Endometrial microvascular endothelial cells (primary cell): ENCODE measurements around the gene CNR2. TPM values are rescaled to one million over a fixed set of nuclear protein-coding genes. Genes with fewer than 3 reads are reported as not detected.
"Not testable (repeated sequence)": the region's sequence is repeated elsewhere in the genome, so short reads cannot be mapped to it uniquely, and the experiment has no call there.

Experiments
- in situ Hi-C: cut with HindIII; loops from 2 replicates; pipeline ENCODE4 v1.10.0; 2017; ENCODE audit warnings: low sequenced_read_pairs, low pct_unique_long_range_greater_than_20kb; ENCODE audit errors: inconsistent ontology term
- total RNA-seq: library from RNA; depleted of rRNA; stranded (reverse); fragments of >200 nt; gene quantifications from one replicate; pipeline ENCODE4 v1.2.3, GENCODE V29; 2015; ENCODE audit errors: inconsistent ontology term

The CNR2 gene
- total RNA-seq: not detected

DNA sequence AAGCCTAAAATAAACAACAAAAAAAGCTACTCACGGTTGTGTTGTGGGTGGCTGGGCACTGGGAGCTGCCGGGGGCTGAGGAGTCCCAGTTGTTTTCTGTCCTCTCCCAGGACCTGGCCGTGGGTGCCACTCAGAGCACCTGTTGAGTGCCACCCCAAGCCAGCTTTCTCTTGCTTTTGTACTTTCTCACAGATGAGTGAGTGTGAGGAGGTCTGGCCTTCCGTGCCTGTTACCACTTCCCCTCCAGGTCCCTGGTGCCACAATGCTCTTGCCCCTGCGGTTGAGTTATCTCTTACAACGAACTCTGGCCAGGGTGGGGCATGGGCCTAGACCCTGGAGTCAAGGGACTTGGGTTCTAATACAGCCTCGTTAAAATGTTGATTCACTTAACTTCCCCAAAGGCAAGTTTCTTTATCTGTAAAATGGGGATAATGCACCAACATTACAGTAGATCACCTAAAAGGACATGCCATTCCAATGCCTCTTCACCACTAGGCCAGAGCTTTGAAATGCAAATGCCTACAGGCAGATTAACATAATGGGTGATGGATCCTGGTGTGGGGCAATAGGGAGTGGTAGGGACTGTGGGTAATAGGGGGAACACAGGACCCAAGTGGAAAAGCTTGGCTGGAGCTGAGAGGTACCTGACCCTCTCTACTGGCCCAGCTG is at the start of gene CNR2:
CNR2 (minus strand) TSS at position 151 of the 669 bp plus-strand sequence. CDS start 37,745 bp downstream, outside the sequence.
- in situ Hi-C loops: no loop called here

- in situ Hi-C loops: loop anchor here (10.0 kb wide), 1 partner anchor 64 kb away; no protein-coding TSS in a partner anchor
Observed at GRCh38 chr1:23960291-23961020, 47.3 kb upstream of the CNR2 start.

GRCh38 chr1:23959461-23960290 is 46.5 kb upstream of the CNR2 start, which contains the start of gene PNRC2:
PNRC2 (plus strand) TSS chr1:23959828; CDS start chr1:23961458, 1,630 bp downstream.
- in situ Hi-C loops: loop anchor here (10.0 kb wide), 1 partner anchor 65 kb away; no protein-coding TSS in a partner anchor

- in situ Hi-C loops: no loop called here
Observed at GRCh38 chr1:23958810-23959460, 45.8 kb upstream of the CNR2 start.

DNA sequence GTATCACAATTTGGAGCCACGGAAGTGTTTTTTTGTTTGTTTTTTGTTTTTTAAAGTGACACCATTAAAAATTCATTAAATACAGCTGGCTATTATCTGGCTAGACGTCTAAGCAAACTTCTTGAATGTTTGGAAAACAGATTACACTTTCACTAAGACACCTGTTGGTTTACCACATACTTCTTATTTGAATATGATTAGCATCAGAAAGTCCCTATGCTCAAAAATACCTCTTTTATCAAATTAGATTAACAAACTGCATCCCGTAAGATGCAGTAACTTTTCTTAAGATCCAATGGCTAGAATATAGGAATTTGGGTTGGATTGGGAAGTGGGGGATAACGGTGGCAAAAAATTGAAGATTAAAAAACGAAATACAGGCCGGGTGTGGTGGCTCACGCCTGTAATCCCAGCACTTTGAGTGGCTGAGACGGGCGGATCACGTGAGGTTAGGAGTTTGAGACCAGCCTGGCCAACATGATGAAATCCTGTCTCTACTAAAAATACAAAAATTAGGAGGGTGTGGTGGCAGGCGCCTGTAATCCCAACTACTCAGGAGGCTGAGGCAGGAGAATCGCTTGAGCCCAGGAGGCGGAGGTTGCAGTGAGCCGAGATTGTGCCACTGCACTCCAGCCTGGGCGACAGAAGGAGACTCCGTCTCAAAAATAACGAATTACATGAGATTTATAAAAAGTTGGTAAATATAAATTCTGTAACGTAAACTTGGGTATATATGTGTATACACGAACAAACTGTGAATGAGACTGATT is 45.1 kb upstream of the CNR2 start:
- in situ Hi-C loops: not testable (repeated sequence)

GRCh38 chr1:23957096-23957495 is 43.9 kb upstream of the CNR2 start:
- in situ Hi-C loops: no loop called here

DNA sequence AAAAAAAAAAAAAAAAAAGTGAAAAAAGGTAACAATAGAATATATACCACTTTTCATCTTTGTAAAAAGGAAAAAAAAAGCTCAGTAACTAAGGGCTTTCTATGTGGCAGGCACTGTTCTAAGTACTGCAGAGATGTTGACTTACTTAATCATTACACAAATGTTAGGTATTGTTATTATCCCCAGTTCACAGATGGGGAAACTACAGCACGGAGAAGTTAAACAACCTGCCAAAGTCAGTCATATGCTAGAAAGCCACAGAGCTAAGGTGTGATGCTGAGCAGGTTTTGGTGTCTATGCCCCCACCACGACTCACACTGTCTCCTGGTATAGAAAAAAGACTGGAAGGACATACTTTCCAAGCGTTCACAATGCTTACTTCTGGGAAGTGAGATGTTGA is 39.9 kb upstream of the CNR2 start:
- in situ Hi-C loops: no loop called here

DNA sequence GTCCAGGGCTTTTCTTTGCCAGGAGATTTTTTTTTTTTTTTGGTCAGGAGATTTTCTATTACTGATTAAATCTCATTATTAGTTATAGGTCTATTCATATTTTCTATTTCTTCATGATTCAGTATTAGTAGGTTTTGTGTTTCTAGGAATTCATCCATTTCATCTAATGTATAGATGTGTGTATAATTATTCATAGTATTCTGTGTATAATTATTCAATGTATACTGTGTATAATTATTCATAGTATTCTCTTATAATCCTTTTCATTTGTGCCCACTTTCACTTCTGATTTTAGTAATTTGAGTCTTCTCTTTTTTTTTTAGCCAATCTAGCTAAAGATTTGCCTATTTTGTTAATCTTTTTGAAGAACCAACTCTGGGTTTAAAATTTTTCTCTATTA is 34.2 kb upstream of the CNR2 start:
- in situ Hi-C loops: no loop called here

DNA sequence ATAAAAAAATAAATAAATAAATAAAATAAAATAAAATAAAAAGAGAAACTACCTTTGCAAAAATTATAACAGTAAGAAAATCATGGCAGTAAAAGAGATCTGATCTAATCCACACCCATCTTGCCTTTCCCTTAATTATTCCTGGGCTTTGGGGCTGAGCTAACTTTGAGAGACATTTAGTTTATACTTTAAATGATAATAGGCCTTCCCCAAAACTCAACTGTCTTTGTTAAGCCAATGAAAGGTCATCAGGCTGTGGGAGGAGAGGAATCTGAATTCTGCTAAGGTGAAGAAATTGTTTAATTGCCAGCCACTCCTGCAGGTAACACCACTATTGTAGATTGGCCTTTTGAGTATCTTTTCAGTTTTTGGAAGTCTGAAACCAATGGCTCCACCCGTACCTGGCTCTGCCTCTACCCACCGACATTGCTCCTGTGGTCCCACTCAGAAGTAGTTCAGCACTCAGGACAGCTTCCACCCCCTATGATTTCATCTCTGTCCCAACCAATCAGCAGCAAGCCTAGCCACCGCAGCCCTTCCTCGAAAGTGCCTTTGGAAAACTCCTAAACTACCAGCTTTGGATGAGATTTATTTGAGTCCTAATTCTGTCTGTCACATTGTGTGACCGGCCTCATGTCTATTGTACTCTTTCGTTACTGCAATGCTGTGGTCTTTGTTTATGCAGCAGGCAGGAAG is 23.5 kb upstream of the CNR2 start:
- in situ Hi-C loops: no loop called here

GRCh38 chr1:23931491-23931880 is 18.3 kb upstream of the CNR2 start:
- in situ Hi-C loops: no loop called here

DNA sequence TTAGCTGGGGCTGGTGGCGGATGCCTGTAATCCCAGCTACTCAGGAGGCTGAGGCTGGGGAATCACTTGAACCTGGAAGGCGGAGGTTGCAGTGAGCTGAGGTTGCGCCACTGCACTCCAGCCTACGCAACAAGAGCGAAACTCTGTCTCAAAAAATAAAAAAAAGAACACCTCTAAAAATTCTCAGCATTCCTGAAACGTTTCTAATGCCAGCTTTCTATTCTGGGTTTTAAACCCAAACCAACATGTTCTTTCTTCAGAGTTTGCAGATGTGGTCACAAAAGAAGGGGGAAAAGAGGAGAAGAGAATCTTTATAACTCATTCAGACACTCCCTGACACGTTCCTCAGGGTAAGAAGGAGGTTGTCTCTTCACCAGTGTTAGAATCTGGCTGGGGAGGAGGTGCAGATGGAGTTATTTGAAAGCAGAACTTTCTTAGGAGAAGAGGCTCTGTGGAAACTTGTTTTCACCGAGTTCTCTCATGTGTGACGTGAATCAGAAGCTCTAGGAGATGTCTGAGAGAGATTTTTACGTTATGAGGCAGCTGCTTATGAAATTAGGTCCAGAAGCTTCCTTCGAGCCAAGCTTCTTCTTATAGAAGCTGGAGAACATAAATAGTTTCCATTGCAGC is 17.8 kb upstream of the CNR2 start:
- in situ Hi-C loops: no loop called here

DNA sequence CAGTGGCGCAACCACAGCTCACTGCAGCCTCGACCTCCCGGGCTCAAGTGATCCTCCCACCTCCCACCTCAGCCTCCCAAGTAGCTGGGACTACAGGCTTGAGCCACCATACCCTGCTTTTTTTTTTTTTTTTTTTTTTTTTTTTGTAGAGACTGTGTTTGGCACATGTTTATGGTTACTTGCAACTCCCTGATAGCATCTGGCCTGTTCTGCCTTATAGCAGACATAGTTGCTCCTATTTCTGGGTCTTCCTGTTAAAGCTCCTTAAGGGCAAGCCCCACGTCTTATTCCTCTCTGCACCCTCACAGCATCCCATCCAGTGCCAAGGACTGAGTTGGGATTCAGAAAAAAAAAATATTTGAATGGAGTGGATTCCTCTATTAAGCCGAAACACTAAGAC is 17.1 kb upstream of the CNR2 start:
- in situ Hi-C loops: no loop called here

GRCh38 chr1:23928789-23929188 is 15.6 kb upstream of the CNR2 start:
- in situ Hi-C loops: no loop called here

DNA sequence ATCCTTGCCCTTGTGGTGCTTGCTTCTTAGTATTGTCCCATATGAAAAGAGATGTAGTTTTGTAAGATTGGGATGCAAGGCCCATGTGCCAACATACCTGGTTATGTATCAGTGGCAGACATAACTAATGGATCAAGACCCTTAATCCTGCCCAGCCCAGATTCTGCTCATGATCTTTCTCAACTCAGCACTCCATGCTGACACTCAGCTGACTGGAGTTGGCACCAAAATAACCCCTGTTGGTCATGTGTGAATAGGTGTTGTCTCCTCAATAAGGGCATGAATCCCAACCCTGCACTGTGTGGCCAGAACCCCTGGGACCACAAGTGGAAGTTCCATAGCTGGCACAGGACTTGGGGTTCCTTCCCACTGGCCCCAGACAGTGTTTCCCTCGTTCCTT is 13.9 kb upstream of the CNR2 start:
- in situ Hi-C loops: no loop called here

GRCh38 chr1:23925279-23925678 is 12.1 kb upstream of the CNR2 start:
- in situ Hi-C loops: no loop called here

DNA sequence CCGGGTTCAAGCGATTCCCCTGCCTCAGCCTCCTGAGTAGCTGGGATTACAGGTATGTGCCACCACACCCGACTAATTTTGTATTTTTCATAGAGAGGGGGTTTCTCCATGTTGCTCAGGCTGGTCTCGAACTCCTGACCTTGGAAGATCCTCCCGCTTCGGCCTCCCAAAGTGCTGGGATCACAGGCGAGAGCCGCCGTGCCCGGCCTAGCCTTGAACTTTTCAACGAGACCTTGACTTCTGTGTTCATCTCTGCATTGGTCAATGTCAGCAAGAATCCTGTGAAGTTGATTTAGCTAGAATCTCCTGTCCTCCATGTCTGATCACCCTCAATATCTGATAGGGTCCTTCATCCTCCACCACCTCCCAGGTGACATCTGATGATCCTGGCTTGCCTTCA is 11.4 kb upstream of the CNR2 start:
- in situ Hi-C loops: no loop called here
